Endothelial cell of umbilical vein (primary cell): ENCODE data around the gene MRO. TPM values are rescaled to one million over a fixed set of nuclear protein-coding genes. Genes with fewer than 3 reads are reported as not detected.

Experiments used
- BruUV-seq: library from RNA; stranded (reverse); fragments of 400-500 nt; replicated peaks from 2 replicates; lab custom pipeline; 2021; lab: Mats Ljungman, UMichigan
- CTCF ChIA-PET: fragments of 300-600, 350-600 bp; sonication (Branson Sonifier 250); formaldehyde crosslinking; loops from one replicate; lab custom pipeline; 2021; ENCODE audit warnings: antibody characterized with exemption, inconsistent platforms; lab: Charles Lee
- POLR2A ChIA-PET: fragments of 300-600, 350-600 bp; sonication (Branson Sonifier 250); formaldehyde crosslinking; loops from one replicate; lab custom pipeline; 2021; ENCODE audit warnings: antibody characterized with exemption, inconsistent platforms; lab: Charles Lee
- DNase-seq: peaks from one replicate; pipeline ENCODE4 v3.0.0-alpha.2; 2011; ENCODE audit warnings: low read depth, low spot score
- FAIRE-seq: peaks from 2 replicates; lab custom pipeline; 2011; peaks lifted over from hg19 to GRCh38; lab: Jason Lieb, UNC
- H2AFZ ChIP-seq: 2 replicates; pipeline ENCODE4 v1.6.0; 2012; ENCODE audit warnings: low read depth, low read length, control low read depth, inconsistent platforms
- H3K27ac ChIP-seq: 2 replicates; pipeline ENCODE4 v1.5.1; 2011; ENCODE audit warnings: low read depth, mild to moderate bottlenecking, control low read depth, low read length, moderate library complexity; ENCODE audit not compliant: insufficient read depth
- H3K27me3 ChIP-seq, 2 experiments: 2 replicates each; pipeline versions ENCODE4 v1.6.0 to v1.6.1; 2011; ENCODE audit warnings: low read length in 2 of 2, mixed read lengths in 1 of 2; ENCODE audit not compliant: control insufficient read depth in 2 of 2, insufficient read depth in 2 of 2
- H3K36me3 ChIP-seq, 2 experiments: 2 replicates in 1 of 2; 3 replicates in 1 of 2; pipeline ENCODE4 v1.5.1; 2011; ENCODE audit warnings: low read length in 2 of 2, mild to moderate bottlenecking in 1 of 2, moderate library complexity in 1 of 2; ENCODE audit not compliant: control insufficient read depth in 2 of 2, insufficient read depth in 2 of 2; ENCODE audit errors: extremely low read depth in 1 of 2
- H3K4me1 ChIP-seq: 3 replicates; pipeline ENCODE4 v1.5.1; 2011; ENCODE audit warnings: mild to moderate bottlenecking, low read length; ENCODE audit not compliant: control insufficient read depth, insufficient read depth; ENCODE audit errors: extremely low read depth
- H3K4me2 ChIP-seq: 2 replicates; pipeline ENCODE4 v1.6.1; 2011; ENCODE audit warnings: low read length, control low read depth, mixed read lengths; ENCODE audit not compliant: insufficient read depth
- H3K4me3 ChIP-seq, 3 experiments: fragments of 200-600 bp in 1 of 3; sonication (generic), shearing (Covaris generic) in 1 of 3; replicated peaks in 1 of 3; 2 replicates each; pipeline ENCODE4 v1.5.1; 2011 to 2016; ENCODE audit warnings: control low read depth in 3 of 3, low read length in 3 of 3, mild to moderate bottlenecking in 2 of 3, inconsistent platforms in 1 of 3, low read depth in 1 of 3, moderate library complexity in 1 of 3; ENCODE audit not compliant: insufficient read depth in 1 of 3
- H3K79me2 ChIP-seq: 2 replicates; pipeline ENCODE4 v1.6.0; 2012; ENCODE audit warnings: low read length, inconsistent platforms; ENCODE audit not compliant: control insufficient read depth, insufficient read depth
- H3K9ac ChIP-seq: replicated peaks from 2 replicates; pipeline ENCODE3; 2011; ENCODE audit warnings: low read length, control low read depth; ENCODE audit not compliant: insufficient read depth; ENCODE audit errors: extremely low read depth
- H3K9me1 ChIP-seq: replicated peaks from 3 replicates; pipeline ENCODE4 v1.6.0; 2011; ENCODE audit warnings: mild to moderate bottlenecking, low read length; ENCODE audit not compliant: control insufficient read depth, insufficient read depth; ENCODE audit errors: extremely low read depth
- H3K9me3 ChIP-seq: replicated peaks from 2 replicates; pipeline ENCODE4 v1.5.1; 2012; ENCODE audit warnings: low read length, inconsistent platforms; ENCODE audit not compliant: control insufficient read depth, insufficient read depth
- H4K20me1 ChIP-seq: replicated peaks from 2 replicates; pipeline ENCODE3; 2011; ENCODE audit warnings: mild to moderate bottlenecking, low read length; ENCODE audit not compliant: control insufficient read depth, insufficient read depth; ENCODE audit errors: extremely low read depth
- EZH2 ChIP-seq: IDR thresholded peaks from 2 replicates; pipeline ENCODE4 v1.6.1; 2012; ENCODE audit warnings: borderline replicate concordance, low read depth, mild to moderate bottlenecking, moderate library complexity, low read length, inconsistent platforms; ENCODE audit not compliant: severe bottlenecking
- FOS ChIP-seq: IDR thresholded peaks from 2 replicates; pipeline ENCODE4 v1.6.1; 2011; ENCODE audit warnings: mild to moderate bottlenecking, low read length, moderate library complexity, borderline replicate concordance; ENCODE audit not compliant: insufficient read depth
- GATA2 ChIP-seq: IDR thresholded peaks from 2 replicates; pipeline ENCODE4 v1.7.0; 2011; ENCODE audit warnings: low read depth, mild to moderate bottlenecking, moderate library complexity, mixed read lengths, low read length; ENCODE audit not compliant: insufficient read length, insufficient read depth
- JUN ChIP-seq: IDR thresholded peaks from 2 replicates; pipeline ENCODE4 v1.6.1; 2011; ENCODE audit warnings: borderline replicate concordance, low read depth; ENCODE audit not compliant: insufficient read length, insufficient read depth
- MYC ChIP-seq: IDR thresholded peaks from one replicate; pipeline ENCODE4 v1.6.1; 2011; ENCODE audit warnings: mild to moderate bottlenecking, low read depth, low read length
- POLR2A ChIP-seq: IDR thresholded peaks from 2 replicates; pipeline ENCODE4 v1.6.1; 2012; ENCODE audit warnings: low read depth, mild to moderate bottlenecking, control low read depth, low read length
- POLR2AphosphoS5 ChIP-seq: IDR thresholded peaks from 2 replicates; pipeline ENCODE4 v1.6.1; 2012; ENCODE audit warnings: low read depth, mild to moderate bottlenecking, control low read depth, low read length, moderate library complexity; ENCODE audit not compliant: insufficient read depth
- dilution Hi-C: fragments of 300-500 bp; cut with MboI; formaldehyde crosslinking; loops from one replicate; pipeline ENCODE4 v1.15.0; 2019; ENCODE audit warnings: low sequenced_read_pairs; ENCODE audit not compliant: extremely low pct_ligation_motif_present
- intact Hi-C: fragments of 100-400 bp; cut with micrococcal nuclease; formaldehyde crosslinking; loops from one replicate; pipeline ENCODE4 v1.10.0; 2022
- polyA plus RNA-seq, 4 experiments: library from polyadenylated mRNA; depleted of rRNA in 3 of 4; stranded (reverse) in 3 of 4; unstranded in 1 of 4; fragments of >200 nt; gene quantifications; 2 replicates each; pipeline versions ENCODE4 v1.2.1 to v1.2.3, GENCODE V29; 2011 to 2012; ENCODE audit warnings: missing spikeins in 1 of 4
- total RNA-seq: library from RNA; stranded (reverse); gene quantifications from 2 replicates; pipeline ENCODE4 v1.2.3, GENCODE V29; 2021
- TF ChIP-seq, protein P1 (sequence below): IDR thresholded peaks from 2 replicates; pipeline ENCODE4 v1.6.1; 2011; ENCODE audit not compliant: insufficient read depth, insufficient read length
- TF ChIP-seq, protein P2 (sequence below), 2 donors: IDR thresholded peaks; 1 replicate in 1 of 2; 2 replicates in 1 of 2; pipeline ENCODE4 v1.5.1; 2011; ENCODE audit warnings: low read length in 2 of 2, mild to moderate bottlenecking in 2 of 2, moderate library complexity in 2 of 2, control low read depth in 1 of 2, inconsistent platforms in 1 of 2, low read depth in 1 of 2; ENCODE audit not compliant: insufficient read depth in 1 of 2; ENCODE audit errors: extremely low read depth in 1 of 2

The MRO gene
- total and polyA plus RNA-seq, 2 donors (not counting 3 experiments of a cell fraction or from before 2014, with no cell fraction given) = not detected

DNA sequence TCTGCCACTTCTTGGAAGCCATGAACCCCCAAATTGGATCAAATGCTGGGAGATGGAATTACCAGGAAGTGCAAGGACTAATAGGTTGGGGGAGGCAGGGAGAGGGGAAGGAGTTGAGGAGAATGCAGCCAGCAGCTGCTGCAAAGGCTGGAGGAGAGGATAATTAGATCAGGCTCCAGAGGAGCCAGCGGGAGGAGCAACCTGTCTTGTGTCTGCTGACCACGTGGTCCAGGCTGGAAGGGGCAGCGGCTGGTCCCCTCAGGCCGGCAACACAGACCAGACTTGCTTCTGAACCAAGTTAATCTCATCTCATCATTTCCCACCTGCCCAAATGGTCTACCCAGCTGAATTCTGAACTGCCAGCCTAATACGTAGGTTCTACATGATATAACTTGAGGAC lies 68.3 kb downstream of the MRO start:
- Histone ChIP-seq H3K9ac (no peak overlapping the region), H3K4me2 (no peak overlapping the region), H3K27me3 (no peaks in the 10 kb centered on the region), H3K4me3 (no peak overlapping the region), H4K20me1 (no peaks in the 10 kb centered on the region), H3K9me1 (no peaks in the 10 kb centered on the region), H3K4me1 (no peaks in the 10 kb centered on the region), H3K36me3 (no peaks in the 10 kb centered on the region), H3K27ac (no peak overlapping the region), H3K79me2 (no peaks in the 10 kb centered on the region), H2AFZ (no peak overlapping the region), H3K9me3 (no peaks in the 10 kb centered on the region)
- DNase-seq (no peak), FAIRE-seq (no peak)
- dilution Hi-C loops (no loop called here), intact Hi-C loops (no loop called here)
- no TSS peak for BruUV-seq
- CTCF ChIA-PET = no interaction called here
- no peak for TF ChIP-seq MYC
- no peak for TF ChIP-seq EZH2
- no peak for TF ChIP-seq JUN
- TF ChIP-seq GATA2 = no peak
- TF ChIP-seq POLR2AphosphoS5 = no peak
- TF ChIP-seq, protein P1, sequence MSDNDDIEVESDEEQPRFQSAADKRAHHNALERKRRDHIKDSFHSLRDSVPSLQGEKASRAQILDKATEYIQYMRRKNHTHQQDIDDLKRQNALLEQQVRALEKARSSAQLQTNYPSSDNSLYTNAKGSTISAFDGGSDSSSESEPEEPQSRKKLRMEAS = no peak
- TF ChIP-seq, protein P2, sequence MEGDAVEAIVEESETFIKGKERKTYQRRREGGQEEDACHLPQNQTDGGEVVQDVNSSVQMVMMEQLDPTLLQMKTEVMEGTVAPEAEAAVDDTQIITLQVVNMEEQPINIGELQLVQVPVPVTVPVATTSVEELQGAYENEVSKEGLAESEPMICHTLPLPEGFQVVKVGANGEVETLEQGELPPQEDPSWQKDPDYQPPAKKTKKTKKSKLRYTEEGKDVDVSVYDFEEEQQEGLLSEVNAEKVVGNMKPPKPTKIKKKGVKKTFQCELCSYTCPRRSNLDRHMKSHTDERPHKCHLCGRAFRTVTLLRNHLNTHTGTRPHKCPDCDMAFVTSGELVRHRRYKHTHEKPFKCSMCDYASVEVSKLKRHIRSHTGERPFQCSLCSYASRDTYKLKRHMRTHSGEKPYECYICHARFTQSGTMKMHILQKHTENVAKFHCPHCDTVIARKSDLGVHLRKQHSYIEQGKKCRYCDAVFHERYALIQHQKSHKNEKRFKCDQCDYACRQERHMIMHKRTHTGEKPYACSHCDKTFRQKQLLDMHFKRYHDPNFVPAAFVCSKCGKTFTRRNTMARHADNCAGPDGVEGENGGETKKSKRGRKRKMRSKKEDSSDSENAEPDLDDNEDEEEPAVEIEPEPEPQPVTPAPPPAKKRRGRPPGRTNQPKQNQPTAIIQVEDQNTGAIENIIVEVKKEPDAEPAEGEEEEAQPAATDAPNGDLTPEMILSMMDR (IDR thresholded peaks at IDR 0.05; ENCODE audit: extremely low read depth in 1 of 2, insufficient read depth in 1 of 2, low read depth in 1 of 2, low read length in 2 of 2) = no peak
- no peak for TF ChIP-seq FOS
- no peak for TF ChIP-seq POLR2A
- POLR2A ChIA-PET = no interaction called here
